NCI-H2107 (cell line): Measurements from ENCODE around the gene PHIP.
"Not testable (repeated sequence)": the region's sequence is repeated elsewhere in the genome, so short reads cannot be mapped to it uniquely, and the experiment has no call there.

Experiments
- DNase-seq: peaks from one replicate; lab custom pipeline; 2025; lab: John Stamatoyannopoulos, UW

Gene PHIP

GRCh38 chr6:79078075-79078969 lies at the start of gene PHIP:
TSS of gene PHIP (minus strand) at chr6:79078254. CDS start at chr6:79078068, 186 bp downstream.
- DNase-seq, result peak; percentile 87

- no peak for DNase-seq
These were observed 49.6 kb upstream of the PHIP start for GRCh38 chr6:79127660-79128059.

GRCh38 chr6:79119217-79119616 lies 41.2 kb upstream of the PHIP start:
- no peak for DNase-seq

GRCh38 chr6:79117752-79118151 lies 39.7 kb upstream of the PHIP start:
- DNase-seq, result no peak

- DNase-seq, result no peak
These were observed 37.6 kb upstream of the PHIP start for GRCh38 chr6:79115553-79116182.

GRCh38 chr6:79111549-79111948 lies 33.5 kb upstream of the PHIP start:
- DNase-seq, result no peak

GRCh38 chr6:79101164-79101563 lies 23.1 kb upstream of the PHIP start:
- DNase-seq, result no peak

GRCh38 chr6:79100304-79100703 lies 22.2 kb upstream of the PHIP start:
- no peak for DNase-seq

- no peak for DNase-seq
These were observed 16.9 kb upstream of the PHIP start for GRCh38 chr6:79094938-79095337.

GRCh38 chr6:79091801-79092200 lies 13.7 kb upstream of the PHIP start:
- DNase-seq, result not testable (repeated sequence)

- no peak for DNase-seq
These were observed 11.7 kb upstream of the PHIP start for GRCh38 chr6:79089552-79090404.

GRCh38 chr6:79084693-79085092 lies 6.6 kb upstream of the PHIP start:
- no peak for DNase-seq

- DNase-seq, result no peak
These were observed 4.2 kb upstream of the PHIP start for GRCh38 chr6:79082304-79082703.

GRCh38 chr6:79081663-79082062 lies 3.6 kb upstream of the PHIP start:
- no peak for DNase-seq

GRCh38 chr6:79079561-79080041 lies 1.5 kb upstream of the PHIP start:
- DNase-seq, result no peak

- peak; percentile 17 for DNase-seq
These were observed 359 bp downstream of the PHIP start for GRCh38 chr6:79077715-79078074.

- DNase-seq, result peak; percentile 75
These were observed 1.0 kb downstream of the PHIP start for GRCh38 chr6:79076782-79077641.

GRCh38 chr6:79076160-79076559 lies 1.9 kb downstream of the PHIP start:
- no peak for DNase-seq

GRCh38 chr6:79073888-79074287 lies 4.2 kb downstream of the PHIP start:
- no peak for DNase-seq

- DNase-seq, result no peak
These were observed 5.3 kb downstream of the PHIP start for GRCh38 chr6:79072640-79073181.

GRCh38 chr6:79071547-79071946 lies 6.5 kb downstream of the PHIP start:
- DNase-seq, result no peak
